GM12878 (cell line): ENCODE measurements around the gene ADAMTSL4. TPM values are rescaled to one million over a fixed set of nuclear protein-coding genes. Genes with fewer than 3 reads are reported as not detected.

Experiments used
- ATAC-seq: fragments of 200-7000 bp; cut with Tn5 transposase; 3 replicates; pipeline ENCODE4 v1.9.1; 2020; ENCODE audit warnings: mild to moderate bottlenecking, moderate library complexity
- Bru-seq: library from RNA; stranded (reverse); fragments of 400-500 nt; gene quantifications from one replicate; lab custom pipeline; 2021; lab: Mats Ljungman, UMichigan
- BruChase-seq, 2 experiments: library from RNA; stranded (reverse); fragments of 400-500 nt; gene quantifications; one replicate each; lab custom pipeline; 2021; lab: Mats Ljungman, UMichigan
- BruUV-seq: library from RNA; stranded (reverse); fragments of 400-500 nt; replicated peaks from 2 replicates; lab custom pipeline; 2021; lab: Mats Ljungman, UMichigan
- CTCF ChIA-PET: fragments of 300-600 bp; sonication (Branson Sonifier 250); formaldehyde crosslinking; extraction: SDS; loops from one replicate; lab custom pipeline; 2021; ENCODE audit warnings: inconsistent platforms; lab: Yijun Ruan, JAX
- POLR2A ChIA-PET: fragments of 350-600 bp; formaldehyde crosslinking; extraction: SDS; loops from one replicate; lab custom pipeline; 2021; ENCODE audit warnings: inconsistent platforms; lab: Charles Lee
- RAD21 ChIA-PET: fragments of 300-600 bp; sonication (Branson Sonifier 250); formaldehyde crosslinking; loops from one replicate; lab custom pipeline; 2023; ENCODE audit warnings: antibody characterized with exemption; ENCODE audit not compliant: unreplicated experiment; lab: Charles Lee
- SMC1A ChIA-PET: fragments of 300-600 bp; sonication (Branson Sonifier 250); formaldehyde crosslinking; loops from one replicate; lab custom pipeline; 2023; ENCODE audit not compliant: unreplicated experiment, uncharacterized antibody; lab: Charles Lee
- DNase-seq: peaks from one replicate; pipeline ENCODE4 v3.0.0-alpha.2; 2011; ENCODE audit warnings: low read depth, low spot score
- FAIRE-seq: peaks from 3 replicates; lab custom pipeline; 2011; peaks lifted over from hg19 to GRCh38; lab: Jason Lieb, UNC
- H2AFZ ChIP-seq: 2 replicates; pipeline ENCODE4 v1.6.0; 2011; ENCODE audit warnings: low read depth, low read length, control low read depth; ENCODE audit not compliant: control insufficient read depth
- H3K27ac ChIP-seq: 2 replicates; pipeline ENCODE4 v1.5.1; 2011; ENCODE audit warnings: control low read depth; ENCODE audit not compliant: control insufficient read depth, insufficient read depth
- H3K27me3 ChIP-seq, 2 experiments: replicated peaks in 1 of 2; 2 replicates each; pipeline versions ENCODE4 v1.6.0 to v1.6.1; 2011; ENCODE audit warnings: low read length in 1 of 2; ENCODE audit not compliant: control insufficient read depth in 2 of 2, insufficient read depth in 2 of 2
- H3K36me3 ChIP-seq, 2 experiments: 2 replicates each; pipeline ENCODE4 v1.5.1; 2011; ENCODE audit warnings: low read length in 1 of 2; ENCODE audit not compliant: control insufficient read depth in 2 of 2, insufficient read depth in 2 of 2
- H3K4me1 ChIP-seq: 2 replicates; pipeline ENCODE4 v1.6.1; 2011; ENCODE audit warnings: mild to moderate bottlenecking, low read length, moderate library complexity, mixed read lengths; ENCODE audit not compliant: control insufficient read depth, insufficient read depth
- H3K4me2 ChIP-seq: 2 replicates; pipeline ENCODE4 v1.6.0; 2011; ENCODE audit warnings: control low read depth; ENCODE audit not compliant: control insufficient read depth, insufficient read depth
- H3K4me3 ChIP-seq: fragments of 200-600 bp; sonication (generic); 2 replicates; pipeline ENCODE4 v1.5.1; 2016
- H3K79me2 ChIP-seq: 2 replicates; pipeline ENCODE4 v1.6.0; 2011; ENCODE audit warnings: low read length; ENCODE audit not compliant: control insufficient read depth, insufficient read depth
- H3K9ac ChIP-seq: 2 replicates; pipeline ENCODE4 v1.8.0; 2011; ENCODE audit warnings: low read length, control low read depth, mixed read lengths; ENCODE audit not compliant: control insufficient read depth, insufficient read depth
- H3K9me3 ChIP-seq: replicated peaks from 3 replicates; pipeline ENCODE4 v1.5.1; 2011; ENCODE audit warnings: mild to moderate bottlenecking, low read length; ENCODE audit not compliant: control insufficient read depth, insufficient read depth
- H4K20me1 ChIP-seq: 2 replicates; pipeline ENCODE4 v1.6.0; 2011; ENCODE audit not compliant: control insufficient read depth, insufficient read depth
- BHLHE40 ChIP-seq, 2 experiments: fragments of 450-650 bp in 1 of 2; IDR thresholded peaks; 2 replicates each; pipeline ENCODE4 v1.6.1; 2011 to 2017; ENCODE audit warnings: low read depth in 2 of 2, borderline replicate concordance in 1 of 2, improper control_type of control experiment in 1 of 2, low read length in 1 of 2, mild to moderate bottlenecking in 1 of 2
- EED ChIP-seq: sonication (generic); IDR thresholded peaks from 2 replicates; pipeline ENCODE4 v1.6.1; 2016; ENCODE audit warnings: antibody characterized with exemption, low read depth
- IKZF1 ChIP-seq: fragments of 450-650 bp; conservative IDR thresholded peaks from 2 replicates; pipeline ENCODE4 v1.6.1; 2017; ENCODE audit warnings: antibody characterized with exemption, mild to moderate bottlenecking
- LARP7 ChIP-seq: fragments of 450-650 bp; IDR thresholded peaks from 2 replicates; pipeline ENCODE4 v1.6.1; 2017; ENCODE audit warnings: mild to moderate bottlenecking
- POLR2A ChIP-seq: IDR thresholded peaks from 2 replicates; pipeline ENCODE4 v1.6.1; 2011; ENCODE audit warnings: low read depth, mild to moderate bottlenecking, low read length
- RELA ChIP-seq: fragments of 450-650 bp; IDR thresholded peaks from 2 replicates; pipeline ENCODE4 v1.8.0; 2014; ENCODE audit warnings: borderline replicate concordance; ENCODE audit not compliant: partially characterized antibody
- SREBF2 ChIP-seq: IDR thresholded peaks from 2 replicates; pipeline ENCODE4 v1.6.1; 2012; ENCODE audit warnings: mild to moderate bottlenecking, low read length
- WGBS: methylation state at CpG from one replicate; pipeline ENCODE4 v1.1.6; 2016; ENCODE audit warnings: low lambda C conversion rate; ENCODE audit not compliant: insufficient replicate concordance, insufficient coverage; ENCODE audit errors: missing lambda C conversion rate; 5-methylcytosine and 5-hydroxymethylcytosine counted together
- in situ Hi-C: fragments of 300-500 bp; cut with MboI; formaldehyde crosslinking; loops from 9 replicates; pipeline ENCODE4 v1.14.3; 2018; ENCODE audit warnings: mixed read lengths
- intact Hi-C: fragments of 100-400 bp; cut with micrococcal nuclease; formaldehyde crosslinking; loops from one replicate; pipeline ENCODE4 v1.14.2; 2022; ENCODE audit not compliant: unreplicated experiment
- long read RNA-seq, 2 experiments: library from polyadenylated mRNA; unstranded; transcript quantifications; one replicate each; pipeline ENCODE4 v2.0.0, GENCODE V29; 2019 to 2020
- polyA minus RNA-seq, 3 experiments: library from RNA; depleted of rRNA, polyadenylated mRNA; stranded (reverse); fragments of >200 nt; gene quantifications; 2 replicates each; pipeline ENCODE4 v1.2.3, GENCODE V29; 2011
- polyA plus RNA-seq, 11 experiments: library from polyadenylated mRNA; depleted of rRNA in 4 of 11; unstranded in 6 of 11; stranded (reverse) in 5 of 11; fragments of >200 nt; fragmentation: Nextera tagmentation in 4 of 11; fragmentation: Illumina TruSeq in 1 of 11; extraction: Ambion mirVana in 4 of 11; extraction: Trizol in 1 of 11; gene quantifications; 1 replicate in 1 of 11; 2 replicates in 10 of 11; pipeline versions ENCODE4 v1.2.1 to v1.2.3, GENCODE V29; 2011 to 2016; ENCODE audit warnings: inconsistent platforms in 2 of 11, missing spikeins in 2 of 11, low read depth in 1 of 11
- total RNA-seq, 4 experiments: library from RNA; depleted of rRNA in 3 of 4; stranded (reverse); fragments of >200 nt in 3 of 4; fragmentation: Illumina TruSeq in 1 of 4; extraction: Trizol in 1 of 4; gene quantifications; 2 replicates each; pipeline versions ENCODE4 v1.2.1 to v1.2.3, GENCODE V29; 2013 to 2021

The ADAMTSL4 gene
- not detected in 2 replicates for total RNA-seq (2013; cell fraction: nucleolus; rRNA removed)
- total RNA-seq (2014; rRNA removed) (not detected in 2 replicates), total RNA-seq (2014; rRNA removed; fragmentation: Illumina TruSeq; extraction: Trizol) (not detected in 2 replicates), total RNA-seq (2021) (0.15 and 0.21 TPM in 2 replicates), polyA plus RNA-seq (2011; rRNA removed) (not detected in 2 replicates), polyA plus RNA-seq (2014; fragmentation: Illumina TruSeq; extraction: Trizol) (not detected in 2 replicates), polyA plus RNA-seq (2014; fragmentation: Nextera tagmentation; extraction: Ambion mirVana) (under 1 TPM; 0.04 to 0.05 TPM), polyA plus RNA-seq (2014; rRNA removed) (not detected in 2 replicates), polyA plus RNA-seq (2016; fragmentation: Nextera tagmentation; extraction: Ambion mirVana) (under 1 TPM; 0.04 to 0.09 TPM), polyA minus RNA-seq (2011; rRNA and poly(A)+ RNA removed) (0.07 TPM in 1 of 2 replicates, not detected in the other), Bru-seq, nascent RNA (percentile 11 among the genes with signal in this experiment), BruChase-seq, experiment 1, labeled RNA remaining after a 6-hour chase (percentile 8 among the genes with signal in this experiment), BruChase-seq, experiment 2, labeled RNA remaining after a 2-hour chase (percentile 11 among the genes with signal in this experiment)
- 0.35 TPM for polyA plus RNA-seq (2011; ENCODE audit: low read depth)
- not detected in 2 replicates for polyA plus RNA-seq (2011; cell fraction: cytosol; rRNA removed)
- 0.06 and 0.15 TPM in 2 replicates for polyA plus RNA-seq (2011; cell fraction: nucleus; rRNA removed)
- 0.13 and 0.49 TPM in 2 replicates for polyA plus RNA-seq (2012)
- polyA minus RNA-seq (2011; cell fraction: cytosol; rRNA and poly(A)+ RNA removed), result not detected in 2 replicates
- not detected in 2 replicates for polyA minus RNA-seq (2011; cell fraction: nucleus; rRNA and poly(A)+ RNA removed)
- long read RNA-seq, experiment 1, result 0 reads
- long read RNA-seq, experiment 2, partial matches to known transcripts, result 1 of 1 reads
- long read RNA-seq, experiment 2, other reads (novel, unspliced or antisense), result 0 of 1 reads

GRCh38 chr1:150548632-150549495, at the start of gene ADAMTSL4:
Gene ADAMTSL4 (plus strand): TSS chr1:150549408. CDS start chr1:150552289, 2,881 bp downstream.
- ATAC-seq (peak; percentile 81), DNase-seq (no peak), FAIRE-seq (no peak)
- Histone ChIP-seq H3K27ac (no peak within 1 kb of the TSS), H4K20me1 (no peaks in the 10 kb centered on the region), H3K36me3 (no peaks in the 10 kb centered on the region), H3K4me3 (peak within 1 kb of the TSS; percentile 65), H3K9me3 (no peaks in the 10 kb centered on the region), H2AFZ (peak within 1 kb of the TSS; percentile 48), H3K79me2 (no peaks in the 10 kb centered on the region), H3K9ac (no peak within 1 kb of the TSS), H3K27me3 (no peaks in the 10 kb centered on the region; a peak in 1 of 4 replicates), H3K4me1 (peaks cover 3% of the 10 kb centered on the region; the same call in 1 of the 2 replicates), H3K4me2 (peak within 1 kb of the TSS; percentile 88)
- intact Hi-C loops, result no loop called here
- in situ Hi-C loops, result no loop called here
- ChIA-PET RAD21 (no interaction called here), CTCF (interaction anchor here (0.9 to 2.9 kb wide), 4 partner anchors 11 to 126 kb away, joined by 3 to 14 read pairs (median 3); no protein-coding TSS in a partner anchor), POLR2A (interaction anchor here (1.1 kb wide), 1 partner anchor 10 kb away, joined by 3 read pairs; no protein-coding TSS in a partner anchor), SMC1A (interaction anchor here (1.0 to 1.4 kb wide), 3 partner anchors 12 to 33 kb away, joined by 3 to 7 read pairs (median 3); partner anchors contain the start of gene FALEC)
- no TSS peak for BruUV-seq
- peak; percentile 24; the same call in 1 of the 2 replicates for TF ChIP-seq POLR2A
- peak in 1 of 2 experiments; percentile 14; a peak in 1 of 4 replicates for TF ChIP-seq BHLHE40 (IDR thresholded peaks at IDR 0.05; ENCODE audit: borderline replicate concordance in 1 of 2, low read depth in 2 of 2, low read length in 1 of 2)
- 0 out of 2 replicates have a peak, but pooled peaks have one; percentile 41 for TF ChIP-seq IKZF1
- TF ChIP-seq SREBF2, result no peak
- no peak for TF ChIP-seq EED
- TF ChIP-seq RELA, result no peak
- 0 out of 2 replicates have a peak, but pooled peaks have one; percentile 48 for TF ChIP-seq LARP7
- WGBS, result 1% methylated on average over 69 of the region's 91 CpGs
